NCI-H187 treated with DMSO at 0.1 percent for 48 hours (cell line): ENCODE data around the gene GOSR1.
"Not testable (repeated sequence)": the region's sequence is repeated elsewhere in the genome, so short reads cannot be mapped to it uniquely, and the experiment has no call there.

Source experiments
- DNase-seq: peaks from one replicate; lab custom pipeline; 2025; lab: John Stamatoyannopoulos, UW

The GOSR1 gene

DNA sequence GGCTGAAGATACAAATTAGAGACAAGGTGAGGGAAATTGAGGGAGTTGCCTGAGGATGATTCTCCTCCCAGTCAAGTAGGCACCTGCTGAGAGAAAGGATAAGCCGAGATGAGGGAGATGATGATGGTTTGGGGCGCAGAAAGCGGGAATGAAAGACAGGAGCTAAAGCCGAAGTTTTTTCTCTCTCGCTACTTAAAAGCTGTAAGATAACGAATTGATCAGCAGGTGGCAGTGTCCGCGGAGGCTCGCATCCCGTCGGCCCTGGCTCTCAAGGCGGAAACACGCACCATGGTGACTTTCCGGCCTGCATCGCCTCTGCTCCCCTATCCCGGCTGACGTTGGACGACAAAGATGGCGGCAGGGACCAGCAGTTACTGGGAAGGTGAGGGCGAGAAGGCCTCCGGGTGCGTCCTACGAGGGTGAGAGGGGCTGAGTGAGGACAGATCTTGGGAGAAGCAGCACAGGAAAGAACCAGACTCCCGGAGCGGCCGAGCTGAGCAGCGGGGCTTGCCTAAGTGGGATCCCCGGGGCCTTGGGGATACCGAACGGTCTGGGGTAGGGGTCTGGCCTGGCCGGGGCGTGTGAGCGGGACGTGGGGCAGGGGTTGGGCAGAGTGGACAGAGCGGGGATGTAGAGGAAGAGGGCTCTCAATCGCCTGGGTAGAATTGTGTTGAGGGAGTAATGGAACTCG, at the start of gene GOSR1:
TSS of gene GOSR1 (plus strand) at position 326 of the 691 bp plus-strand sequence. CDS start at position 352, 26 bp downstream.
- peak; percentile 61 for DNase-seq

DNA sequence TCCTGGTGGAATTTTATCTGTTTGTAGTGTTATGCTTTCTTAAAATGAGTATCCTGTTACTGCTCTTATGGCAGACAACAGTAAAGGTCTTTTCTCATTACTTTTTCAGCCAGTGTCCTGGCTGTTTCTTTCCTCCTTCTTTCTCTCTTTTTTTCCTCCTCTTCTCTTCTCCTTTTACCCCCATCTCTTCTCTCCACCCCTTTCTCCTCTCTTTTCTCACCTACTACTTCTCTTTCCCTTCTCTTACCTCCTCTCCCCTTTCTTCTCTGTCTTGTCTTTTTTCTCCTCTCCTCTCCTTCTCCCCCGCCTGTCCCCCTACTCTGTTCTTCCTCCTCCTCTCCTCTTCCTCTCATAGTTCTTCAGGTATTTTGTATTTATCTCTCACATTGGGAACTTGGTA, 49.6 kb upstream of the GOSR1 start:
- no peak for DNase-seq

DNA sequence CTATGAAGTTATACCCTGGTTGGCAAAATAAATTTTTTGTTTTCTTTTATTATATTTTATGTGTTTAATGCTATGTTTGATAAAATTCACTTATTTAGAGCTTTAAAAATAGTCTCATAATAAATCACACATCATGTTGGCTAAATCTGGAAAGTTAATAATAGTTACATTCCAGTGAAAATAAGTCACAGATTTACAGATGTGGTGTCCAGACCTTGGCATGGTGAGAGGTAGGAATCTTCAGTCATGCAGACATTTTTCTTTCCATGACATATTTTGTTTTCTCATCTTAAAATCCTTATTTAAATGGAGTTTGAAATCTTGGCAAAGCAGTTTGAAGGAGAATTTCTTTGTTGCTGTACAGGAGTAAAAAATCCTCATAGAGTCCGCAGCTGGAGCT, 48.1 kb upstream of the GOSR1 start:
- DNase-seq: no peak

DNA sequence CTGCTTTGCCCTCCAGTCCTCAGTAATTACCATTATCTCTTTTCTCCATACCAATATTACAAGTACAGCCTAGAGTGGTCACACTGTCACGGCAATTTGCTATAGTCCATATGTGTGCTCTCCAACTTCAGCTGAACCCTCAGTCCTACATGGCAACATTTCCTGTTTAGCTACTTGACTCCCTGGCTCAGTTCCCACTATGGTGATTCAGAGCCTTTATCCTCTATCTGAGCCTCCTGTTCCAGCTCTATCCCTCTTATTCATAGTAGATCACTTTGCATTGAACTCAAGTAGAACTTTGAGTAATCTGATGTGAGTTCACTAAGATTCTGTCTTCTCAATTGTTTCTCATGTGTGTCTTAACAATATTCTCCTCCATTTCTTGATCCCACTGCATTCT, 43.7 kb upstream of the GOSR1 start:
- DNase-seq: no peak

DNA sequence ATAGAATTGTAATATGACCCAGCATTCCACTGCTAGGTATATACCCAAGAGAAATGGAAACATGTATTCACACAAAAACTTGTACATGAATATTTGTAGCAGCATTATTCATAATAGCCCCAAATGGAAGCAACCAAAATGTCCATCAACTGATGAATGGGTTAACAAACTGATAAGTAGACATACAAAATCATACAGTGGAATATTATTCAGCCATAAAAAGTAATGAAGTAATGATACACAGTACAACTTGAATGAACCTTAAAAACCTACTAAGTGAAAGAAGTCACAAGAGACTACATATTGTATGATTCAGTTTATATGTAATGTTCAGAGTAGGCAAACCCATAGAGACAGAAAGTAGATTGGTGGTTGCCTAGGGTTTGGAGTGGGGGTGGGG, 40.5 kb upstream of the GOSR1 start:
- no peak for DNase-seq

DNA sequence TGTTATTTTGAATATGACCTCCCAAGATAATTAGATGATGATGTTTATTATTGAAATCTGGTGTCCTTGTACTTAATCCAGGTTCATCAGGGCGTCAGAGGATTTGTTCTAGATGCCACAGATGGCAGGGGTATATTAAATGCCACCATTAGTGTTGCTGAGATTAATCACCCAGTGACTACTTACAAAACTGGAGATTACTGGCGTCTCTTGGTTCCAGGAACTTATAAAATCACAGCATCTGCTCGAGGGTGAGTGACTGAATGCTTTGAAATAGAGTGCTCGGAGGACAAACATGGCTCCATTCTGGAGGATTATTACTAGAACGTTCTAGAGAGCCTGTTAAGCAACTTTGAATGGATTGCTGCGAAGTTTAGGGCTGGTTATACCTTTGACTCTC, 33.5 kb upstream of the GOSR1 start:
- no peak for DNase-seq

DNA sequence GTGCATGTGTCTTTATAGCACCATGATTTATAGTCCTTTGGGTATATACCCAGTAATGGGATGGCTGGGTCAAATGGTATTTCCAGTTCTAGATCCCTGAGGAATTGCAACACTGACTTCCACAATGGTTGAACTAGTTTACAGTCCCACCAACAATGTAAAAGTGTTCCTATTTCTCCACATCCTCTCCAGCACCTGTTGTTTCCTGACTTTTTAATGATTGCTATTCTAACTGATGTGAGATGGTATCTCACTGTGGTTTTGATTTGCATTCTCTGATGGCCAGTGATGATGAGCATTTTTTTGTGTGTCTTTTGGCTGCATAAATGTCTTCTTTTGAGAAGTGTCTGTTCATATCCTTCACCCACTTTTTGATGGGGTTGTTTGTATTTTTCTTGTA, 30.6 kb upstream of the GOSR1 start:
- DNase-seq: not testable (repeated sequence)

DNA sequence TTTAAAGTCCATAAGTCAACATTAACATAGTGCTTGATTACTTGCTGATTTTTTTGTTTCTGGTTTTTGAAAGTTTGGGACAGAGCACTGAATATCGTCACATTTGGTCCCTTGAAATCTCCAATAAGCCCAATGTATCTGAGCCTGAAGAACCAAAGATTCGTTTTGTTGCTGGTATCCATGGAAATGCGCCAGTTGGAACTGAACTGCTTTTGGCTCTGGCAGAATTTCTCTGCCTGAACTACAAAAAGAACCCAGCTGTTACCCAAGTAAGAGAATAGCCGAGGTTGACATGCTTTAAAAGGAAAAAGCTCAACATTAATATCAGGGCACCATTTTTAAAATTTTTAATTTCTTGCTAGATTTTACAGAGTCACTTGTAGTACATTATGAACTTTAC, 27.7 kb upstream of the GOSR1 start:
- no peak for DNase-seq

DNA sequence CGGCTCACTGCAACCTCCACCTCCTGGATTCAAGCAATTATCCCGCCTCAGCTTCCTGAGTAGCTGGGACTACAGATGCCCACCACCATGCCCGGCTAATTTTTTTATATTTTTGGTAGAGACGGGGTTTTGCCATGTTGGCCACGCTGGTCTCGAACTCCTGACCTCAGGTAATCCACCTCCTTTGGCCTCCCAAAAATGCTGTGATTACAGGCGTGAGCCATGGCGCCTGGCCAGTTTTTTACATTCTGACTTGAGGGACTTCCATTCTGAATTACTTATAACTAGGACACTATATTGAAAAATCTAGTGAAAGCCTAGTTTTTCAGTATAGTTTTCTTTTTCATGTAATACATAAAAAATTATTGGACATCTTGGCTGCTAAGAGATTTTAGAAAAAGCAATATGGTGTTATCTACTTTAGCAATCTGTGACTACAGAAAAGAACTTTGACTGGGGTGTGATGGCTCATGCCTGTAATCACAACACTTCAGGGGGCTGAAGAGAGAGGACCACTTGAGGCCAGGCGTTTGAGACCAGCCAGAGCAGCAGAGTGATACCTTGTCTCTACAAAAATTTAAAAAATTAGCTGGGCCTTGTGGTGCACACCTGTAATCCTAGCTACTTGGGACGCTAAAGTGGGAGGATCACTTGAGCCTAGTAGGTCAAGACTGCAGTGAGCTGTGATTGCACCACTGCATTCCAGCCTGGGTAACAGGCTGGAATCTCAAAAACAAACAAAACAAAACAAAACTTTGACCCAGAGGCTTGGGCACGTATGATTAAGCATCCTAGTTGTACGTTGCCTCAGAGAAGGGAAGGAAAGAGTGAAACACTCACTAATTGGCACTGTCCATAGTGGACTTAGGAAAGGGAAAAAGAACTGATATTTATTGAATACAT, 26.8 kb upstream of the GOSR1 start:
- no peak for DNase-seq

DNA sequence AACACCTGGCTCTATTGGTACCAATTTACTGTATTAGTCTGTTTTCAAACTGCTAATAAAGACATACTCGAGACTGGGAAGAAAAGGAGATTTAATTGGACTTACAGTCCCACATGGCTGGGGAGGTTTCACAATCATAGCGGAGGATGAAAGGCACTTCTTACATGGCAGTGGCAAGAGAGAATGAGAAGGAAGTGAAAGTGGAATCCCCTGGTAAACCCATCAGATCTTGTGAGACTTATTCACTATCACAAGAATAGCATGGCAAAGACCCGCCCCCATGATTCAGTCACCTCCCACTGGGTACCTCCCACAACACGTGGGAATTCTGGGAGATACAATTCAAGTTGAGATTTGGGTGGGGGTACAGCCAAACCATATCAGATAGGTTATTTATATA, 22.6 kb upstream of the GOSR1 start:
- DNase-seq: no peak

DNA sequence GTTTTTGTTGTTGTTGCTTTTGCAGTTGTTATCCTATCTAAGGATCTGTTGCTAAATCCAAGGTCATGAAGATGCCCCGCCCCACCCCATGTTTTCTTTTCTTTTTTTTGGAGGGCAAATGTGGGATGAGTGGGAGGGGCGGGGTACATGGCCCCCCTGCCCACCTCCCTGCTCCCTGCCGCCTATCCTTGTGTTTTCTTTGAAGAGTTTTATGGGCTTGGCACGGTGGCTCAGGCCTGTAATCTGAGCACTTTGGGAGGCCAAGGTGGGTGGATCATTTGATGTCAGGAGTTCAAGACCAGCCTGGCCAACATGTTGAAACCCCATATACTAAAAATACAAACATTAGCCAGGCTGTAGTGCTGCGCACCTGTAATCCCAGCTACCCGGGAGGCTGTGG, 18.8 kb upstream of the GOSR1 start:
- no peak for DNase-seq

DNA sequence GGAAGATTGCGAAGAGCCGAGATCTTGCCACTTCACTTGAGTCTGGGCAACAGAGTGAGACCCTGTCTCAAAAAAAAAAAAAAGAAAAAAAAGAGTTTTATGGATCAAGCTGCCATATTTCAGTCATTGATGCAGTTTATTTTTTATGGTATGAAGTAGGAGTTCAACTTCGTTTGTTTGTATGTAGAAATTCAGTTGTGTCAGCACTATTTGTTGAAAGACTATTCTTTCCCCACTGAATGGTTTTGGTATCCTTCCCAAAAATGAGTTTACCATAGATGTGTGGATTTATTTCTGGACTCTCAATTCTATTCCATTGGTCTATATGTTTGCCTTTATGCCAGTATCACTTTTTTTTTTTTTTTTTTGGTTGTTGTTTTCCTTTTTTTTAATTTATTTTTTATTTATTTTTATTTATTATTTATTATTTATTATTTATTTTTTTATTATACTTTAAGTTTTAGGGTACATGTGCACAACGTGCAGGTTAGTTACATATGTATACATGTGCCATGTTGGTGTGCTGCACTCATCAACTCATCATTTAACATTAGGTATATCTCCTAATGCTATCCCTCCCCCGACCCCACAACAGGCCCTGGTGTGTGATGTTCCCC, 18.3 kb upstream of the GOSR1 start:
- DNase-seq: not testable (repeated sequence)

DNA sequence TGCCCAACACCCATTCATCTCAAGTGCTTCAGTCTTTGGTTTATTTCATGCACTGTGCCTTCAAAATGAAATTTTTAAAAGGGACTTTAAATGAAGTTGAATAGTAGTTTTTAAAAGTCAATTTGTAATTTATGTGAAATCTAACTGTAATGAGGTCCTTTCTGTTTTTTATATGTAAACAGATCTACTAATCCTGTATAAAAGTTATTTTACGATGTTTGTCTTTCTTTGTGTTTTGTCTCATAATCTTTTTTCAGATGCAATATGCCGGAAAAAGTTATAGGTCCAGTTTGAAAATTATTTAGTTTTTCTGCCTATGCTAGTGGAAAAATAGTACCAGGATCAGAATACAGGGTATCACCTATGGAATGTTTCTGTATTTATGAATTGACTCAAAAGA, 8.7 kb upstream of the GOSR1 start:
- no peak for DNase-seq

DNA sequence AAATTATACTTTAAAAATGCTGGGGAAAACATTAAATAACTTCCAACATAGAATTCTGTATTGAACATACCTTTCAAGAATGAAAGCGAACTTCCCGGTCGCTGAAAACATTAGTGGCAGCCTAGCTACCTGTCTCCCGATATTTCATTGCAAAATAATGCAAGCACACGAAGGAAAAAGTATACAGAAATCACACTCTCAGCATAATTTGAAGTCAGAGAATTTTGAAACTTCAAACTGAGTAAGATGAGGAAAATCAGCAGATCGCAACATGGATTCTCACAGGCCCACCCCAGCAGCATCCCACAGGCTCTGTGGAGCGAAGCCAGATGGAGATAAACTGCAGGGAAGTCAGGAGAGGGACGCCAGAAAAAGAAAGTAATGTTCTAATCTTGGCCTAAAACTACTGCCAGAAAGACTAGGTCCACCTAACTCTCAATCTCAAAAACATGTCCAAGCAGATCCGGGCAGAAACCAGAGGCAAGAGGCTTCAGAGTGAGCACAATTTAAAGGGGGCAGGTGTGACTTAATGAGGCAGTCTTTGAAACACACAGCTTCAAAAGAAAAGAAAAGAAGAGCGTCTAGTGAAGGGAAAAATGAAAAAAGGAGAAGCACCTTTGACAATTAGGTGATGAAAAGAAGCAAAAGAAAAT, 4.8 kb upstream of the GOSR1 start:
- no peak for DNase-seq

DNA sequence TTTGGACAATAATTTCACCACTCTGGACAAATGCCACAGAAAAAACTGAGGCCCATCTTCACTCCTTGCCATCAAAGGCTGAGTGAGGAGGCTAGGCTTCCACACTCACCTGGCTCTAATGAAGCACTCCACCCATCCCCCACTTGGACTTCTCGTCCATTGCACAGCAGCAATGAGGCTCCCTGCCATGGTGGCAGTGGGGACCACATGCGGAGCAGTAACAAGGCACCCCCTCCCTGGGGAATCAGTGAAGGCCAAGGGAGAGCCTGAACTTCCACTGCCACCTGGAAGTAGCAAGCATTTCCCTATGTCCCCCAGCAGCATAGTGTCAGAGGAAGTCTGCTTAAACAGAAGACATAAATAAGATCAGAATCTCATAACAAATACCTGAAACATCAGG, 2.0 kb upstream of the GOSR1 start:
- DNase-seq: no peak

DNA sequence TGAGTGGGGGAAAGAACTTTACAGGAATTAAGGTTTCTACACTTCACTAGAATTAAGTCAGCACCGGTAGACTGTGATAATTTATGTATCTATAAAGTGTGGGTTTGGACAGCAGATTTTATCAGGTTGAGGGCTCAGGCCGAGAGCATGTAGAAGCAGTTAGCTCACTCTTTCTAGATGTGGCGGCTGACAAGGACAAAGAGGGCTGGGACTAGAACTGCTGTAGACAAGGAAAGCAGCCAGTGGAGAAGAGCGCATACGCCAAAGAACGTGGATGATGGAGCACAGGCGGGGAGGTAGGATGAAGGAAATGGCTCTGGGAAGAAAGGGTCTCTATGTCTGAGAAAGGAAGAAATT, 504 bp upstream of the GOSR1 start:
- DNase-seq: no peak

DNA sequence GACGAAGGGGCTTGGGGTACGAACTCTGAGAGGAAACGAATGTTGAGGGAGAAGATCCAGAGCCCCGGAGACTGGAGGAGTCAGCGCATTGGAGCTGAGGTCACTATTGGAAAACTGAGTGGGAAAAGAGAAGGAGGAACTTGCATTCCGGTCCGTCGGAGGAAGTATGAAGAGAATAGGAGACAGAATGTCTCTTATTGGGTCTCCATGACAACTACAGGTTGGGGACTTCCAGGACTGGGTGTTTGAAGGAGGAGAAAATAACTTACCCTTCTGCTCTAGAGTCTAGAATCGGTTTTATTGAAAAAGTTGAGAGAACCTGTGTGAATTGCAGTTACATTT, 537 bp downstream of the GOSR1 start:
- DNase-seq: no peak

DNA sequence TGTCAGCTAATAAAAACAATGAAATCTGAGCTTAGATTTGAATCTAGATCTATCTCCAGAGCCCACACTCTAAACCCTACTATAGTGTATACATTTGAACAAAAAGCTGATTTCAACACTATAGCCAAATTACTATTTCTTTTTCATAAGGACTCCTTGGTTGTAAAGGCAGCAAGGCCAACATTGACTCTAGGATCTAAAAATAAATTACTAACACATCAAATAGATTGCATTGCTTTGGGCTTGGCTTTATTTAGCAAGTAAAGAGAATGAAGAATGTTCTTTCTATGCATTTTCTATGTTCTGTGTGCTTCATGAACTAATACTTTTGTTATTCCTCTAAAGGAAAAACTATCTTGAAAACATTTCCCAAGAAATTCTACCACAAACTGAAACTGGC, 5.3 kb downstream of the GOSR1 start:
- no peak for DNase-seq

DNA sequence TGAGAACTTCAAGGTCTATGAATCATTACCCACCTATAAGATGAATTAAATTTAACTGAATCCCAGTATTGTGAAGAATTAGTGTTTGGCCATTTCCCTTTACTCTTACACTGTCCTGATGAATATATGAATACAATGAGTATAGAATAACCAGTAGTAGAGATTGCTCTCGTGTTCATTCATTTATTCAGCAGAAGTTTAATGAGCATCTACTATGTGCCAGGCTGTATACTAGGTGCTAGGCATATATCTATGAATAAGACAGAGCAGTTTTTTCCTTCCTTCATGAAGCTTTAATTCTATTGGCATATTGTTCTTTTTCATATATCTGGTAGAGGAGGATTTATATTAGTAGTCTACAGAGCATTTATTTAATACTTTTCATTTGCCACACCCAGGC, 6.0 kb downstream of the GOSR1 start:
- no peak for DNase-seq

DNA sequence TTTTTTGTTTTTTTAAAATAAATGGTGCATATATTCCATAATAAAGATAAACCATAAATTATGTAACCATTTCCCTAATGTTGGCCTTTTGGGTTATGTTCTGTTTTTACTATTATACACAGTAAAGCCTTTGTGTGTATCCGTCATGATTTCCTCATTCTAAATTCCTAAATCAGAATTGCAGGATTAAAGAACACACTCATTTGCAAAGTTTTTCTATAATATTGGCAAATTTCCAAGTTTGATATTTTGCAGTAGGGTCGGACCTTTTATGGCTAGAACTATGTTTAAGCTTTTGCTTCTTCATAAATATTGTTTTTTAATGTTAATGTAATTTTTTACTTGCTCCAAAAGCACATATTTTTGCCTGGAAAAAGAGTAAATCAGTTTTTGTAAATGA, 16.6 kb downstream of the GOSR1 start:
- no peak for DNase-seq

DNA sequence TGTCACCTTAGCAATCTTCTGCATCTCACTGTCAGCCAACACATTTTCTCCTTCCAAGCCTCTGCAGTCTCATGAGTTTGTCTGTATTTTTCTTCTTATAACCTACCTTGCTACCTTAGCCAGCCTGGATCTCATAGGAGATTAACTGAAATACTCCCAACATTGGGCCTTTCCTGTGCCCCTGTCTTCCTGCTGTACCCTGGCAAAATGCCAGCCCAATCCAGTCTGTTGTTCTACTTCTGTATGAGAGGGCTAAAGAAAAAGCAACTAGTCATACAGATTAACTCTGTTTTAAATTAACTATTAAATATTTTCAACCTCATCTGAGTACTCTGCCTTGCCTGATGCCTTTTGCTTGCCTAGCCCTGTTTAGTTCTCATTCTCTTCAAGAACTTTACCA, 18.4 kb downstream of the GOSR1 start:
- DNase-seq: no peak

DNA sequence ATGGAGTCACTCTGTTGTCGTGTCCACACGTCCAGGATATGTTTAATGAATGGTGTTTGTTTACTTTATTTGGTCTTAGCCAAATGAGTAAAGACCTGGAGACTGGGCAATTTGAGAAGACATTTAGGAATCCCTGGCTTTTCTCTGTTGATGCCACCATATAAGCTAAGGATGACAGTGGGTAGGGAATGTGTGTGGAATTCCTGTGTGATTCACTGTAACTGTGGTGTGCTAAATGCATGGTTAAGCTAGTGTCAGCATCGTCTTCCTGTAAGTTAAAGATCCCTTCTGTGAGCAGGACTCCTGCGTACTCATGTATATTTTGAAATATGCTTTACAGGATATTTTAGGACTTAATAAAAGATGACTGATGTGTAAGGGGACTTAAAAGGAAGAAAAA, 26.4 kb downstream of the GOSR1 start:
- no peak for DNase-seq
